ENCODE data around the gene SIM1.
A peak's percentile ranks its signal among the peaks of the same experiment; 100 is the strongest.

Gene SIM1

DNA sequence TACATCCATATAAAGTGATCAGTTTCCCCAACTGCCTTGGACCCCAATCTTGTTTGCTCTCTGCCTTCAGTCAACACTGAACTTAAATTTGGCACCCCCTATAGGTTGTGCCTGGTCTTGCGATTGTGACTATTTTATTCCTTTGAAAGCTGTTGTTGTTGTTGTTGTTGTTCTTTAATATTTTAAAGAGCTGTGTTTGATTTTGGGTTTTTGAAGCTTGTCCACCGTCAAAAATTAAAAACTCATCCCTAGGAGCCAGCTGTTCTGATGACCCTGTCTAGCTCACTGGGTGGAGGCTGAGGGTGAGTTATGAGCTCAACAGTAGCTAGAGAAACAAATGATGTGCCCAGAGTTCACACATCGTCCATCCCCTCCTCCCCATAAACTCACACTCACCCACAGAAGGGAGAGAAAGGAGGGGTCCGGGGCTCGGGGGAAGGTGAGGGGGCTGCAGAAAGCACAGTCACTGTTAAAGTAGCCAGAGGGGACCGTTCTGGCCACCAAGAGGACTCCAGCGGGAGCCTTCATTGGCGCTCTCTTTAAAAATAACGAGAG lies 4.0 kb downstream of the SIM1 start:
- DNase-seq (ENCODE audit: low read depth) = no peak
- TF ChIP-seq, protein P1, sequence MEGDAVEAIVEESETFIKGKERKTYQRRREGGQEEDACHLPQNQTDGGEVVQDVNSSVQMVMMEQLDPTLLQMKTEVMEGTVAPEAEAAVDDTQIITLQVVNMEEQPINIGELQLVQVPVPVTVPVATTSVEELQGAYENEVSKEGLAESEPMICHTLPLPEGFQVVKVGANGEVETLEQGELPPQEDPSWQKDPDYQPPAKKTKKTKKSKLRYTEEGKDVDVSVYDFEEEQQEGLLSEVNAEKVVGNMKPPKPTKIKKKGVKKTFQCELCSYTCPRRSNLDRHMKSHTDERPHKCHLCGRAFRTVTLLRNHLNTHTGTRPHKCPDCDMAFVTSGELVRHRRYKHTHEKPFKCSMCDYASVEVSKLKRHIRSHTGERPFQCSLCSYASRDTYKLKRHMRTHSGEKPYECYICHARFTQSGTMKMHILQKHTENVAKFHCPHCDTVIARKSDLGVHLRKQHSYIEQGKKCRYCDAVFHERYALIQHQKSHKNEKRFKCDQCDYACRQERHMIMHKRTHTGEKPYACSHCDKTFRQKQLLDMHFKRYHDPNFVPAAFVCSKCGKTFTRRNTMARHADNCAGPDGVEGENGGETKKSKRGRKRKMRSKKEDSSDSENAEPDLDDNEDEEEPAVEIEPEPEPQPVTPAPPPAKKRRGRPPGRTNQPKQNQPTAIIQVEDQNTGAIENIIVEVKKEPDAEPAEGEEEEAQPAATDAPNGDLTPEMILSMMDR (IDR thresholded peaks at IDR 0.05; ENCODE audit: insufficient read depth, low read depth, low read length, missing control alignments) = peak; percentile 31
- H3K4me3 ChIP-seq (ENCODE audit: low read length) = no peak overlapping the region

GRCh38 chr6:100459592-100460184 lies 5.0 kb downstream of the SIM1 start:
- no peak overlapping the region for H3K4me3 ChIP-seq (ENCODE audit: low read length)
- TF ChIP-seq, protein P1 (IDR thresholded peaks at IDR 0.05; ENCODE audit: insufficient read depth, low read depth, low read length, missing control alignments) = no peak
- DNase-seq (ENCODE audit: low read depth) = no peak

GRCh38 chr6:100458841-100459591 lies 5.7 kb downstream of the SIM1 start:
- H3K4me3 ChIP-seq (ENCODE audit: low read length) = no peak overlapping the region
- TF ChIP-seq, protein P1 (IDR thresholded peaks at IDR 0.05; ENCODE audit: insufficient read depth, low read depth, low read length, missing control alignments) = no peak
- no peak for DNase-seq (ENCODE audit: low read depth)

- TF ChIP-seq, protein P1 (IDR thresholded peaks at IDR 0.05; ENCODE audit: insufficient read depth, low read depth, low read length, missing control alignments) = no peak
- H3K4me3 ChIP-seq (ENCODE audit: low read length) = no peak overlapping the region
- DNase-seq (ENCODE audit: low read depth) = no peak
Measured at GRCh38 chr6:100457311-100457990, 7.3 kb downstream of the SIM1 start.

DNA sequence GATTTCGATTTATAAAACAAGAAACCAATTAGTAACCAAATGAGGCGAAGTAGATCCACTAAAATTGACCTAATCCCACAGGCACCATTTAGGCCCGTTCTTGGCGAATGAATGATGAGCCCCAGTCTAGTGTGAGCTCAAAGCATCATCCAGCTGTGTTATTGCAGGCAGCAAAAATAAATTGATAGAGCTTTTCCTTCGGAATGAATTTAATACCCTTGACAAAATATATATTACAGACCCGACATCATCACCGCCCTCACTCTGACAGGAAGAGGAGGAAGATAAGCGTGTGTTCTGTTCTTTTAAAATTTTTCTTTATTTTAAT lies 7.8 kb downstream of the SIM1 start:
- H3K4me3 ChIP-seq (ENCODE audit: low read length) = no peak overlapping the region
- TF ChIP-seq, protein P1 (IDR thresholded peaks at IDR 0.05; ENCODE audit: insufficient read depth, low read depth, low read length, missing control alignments) = no peak
- DNase-seq (ENCODE audit: low read depth) = no peak

GRCh38 chr6:100456141-100456907 lies 8.4 kb downstream of the SIM1 start:
- TF ChIP-seq, protein P1 (IDR thresholded peaks at IDR 0.05; ENCODE audit: insufficient read depth, low read depth, low read length, missing control alignments) = no peak
- H3K4me3 ChIP-seq (ENCODE audit: low read length) = no peak overlapping the region
- no peak for DNase-seq (ENCODE audit: low read depth)
